ENCODE measurements around the gene GGA3. TPM values are rescaled to one million over a fixed set of nuclear protein-coding genes. Genes with fewer than 3 reads are reported as not detected.

The GGA3 gene, protein sequence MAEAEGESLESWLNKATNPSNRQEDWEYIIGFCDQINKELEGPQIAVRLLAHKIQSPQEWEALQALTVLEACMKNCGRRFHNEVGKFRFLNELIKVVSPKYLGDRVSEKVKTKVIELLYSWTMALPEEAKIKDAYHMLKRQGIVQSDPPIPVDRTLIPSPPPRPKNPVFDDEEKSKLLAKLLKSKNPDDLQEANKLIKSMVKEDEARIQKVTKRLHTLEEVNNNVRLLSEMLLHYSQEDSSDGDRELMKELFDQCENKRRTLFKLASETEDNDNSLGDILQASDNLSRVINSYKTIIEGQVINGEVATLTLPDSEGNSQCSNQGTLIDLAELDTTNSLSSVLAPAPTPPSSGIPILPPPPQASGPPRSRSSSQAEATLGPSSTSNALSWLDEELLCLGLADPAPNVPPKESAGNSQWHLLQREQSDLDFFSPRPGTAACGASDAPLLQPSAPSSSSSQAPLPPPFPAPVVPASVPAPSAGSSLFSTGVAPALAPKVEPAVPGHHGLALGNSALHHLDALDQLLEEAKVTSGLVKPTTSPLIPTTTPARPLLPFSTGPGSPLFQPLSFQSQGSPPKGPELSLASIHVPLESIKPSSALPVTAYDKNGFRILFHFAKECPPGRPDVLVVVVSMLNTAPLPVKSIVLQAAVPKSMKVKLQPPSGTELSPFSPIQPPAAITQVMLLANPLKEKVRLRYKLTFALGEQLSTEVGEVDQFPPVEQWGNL
- total RNA-seq = 10 to 100 TPM; 18.5 to 23.7 TPM

DNA sequence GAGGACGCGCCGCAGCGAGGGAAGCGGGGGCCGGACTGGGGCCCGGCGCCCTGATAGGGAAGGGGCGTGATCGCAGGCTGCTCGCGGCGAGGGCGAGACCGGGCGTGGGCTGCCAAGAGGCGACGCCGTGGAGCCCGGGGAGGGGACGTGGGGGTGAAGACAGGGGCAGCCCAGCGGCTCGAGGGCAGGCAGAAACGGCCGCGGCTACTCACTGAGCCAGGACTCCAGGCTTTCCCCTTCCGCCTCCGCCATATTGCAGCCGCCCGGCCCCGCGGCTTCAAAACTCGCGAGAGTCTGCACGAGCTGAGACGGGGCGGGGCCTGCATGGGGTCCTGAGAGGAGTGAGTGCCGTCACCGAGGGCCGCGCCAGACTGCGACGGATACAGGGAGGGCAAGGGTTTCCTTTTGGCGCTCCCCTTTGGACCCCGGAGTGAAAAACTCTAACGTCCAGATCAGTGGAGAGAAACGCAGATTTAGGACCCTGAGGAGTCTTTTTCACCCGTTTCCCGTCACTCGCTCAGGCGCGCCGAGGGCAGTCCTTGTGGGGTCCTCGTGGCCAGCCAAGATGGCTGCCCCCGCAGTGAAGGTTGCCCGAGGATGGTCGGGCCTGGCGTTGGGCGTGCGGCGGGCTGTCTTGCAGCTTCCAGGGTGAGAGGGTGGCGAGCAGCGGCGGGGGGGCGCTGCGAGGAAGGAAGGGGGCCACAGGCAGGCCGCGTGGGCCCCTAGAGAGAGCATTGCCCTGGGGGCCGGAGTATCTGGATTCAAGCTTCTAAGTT lies at the start of gene GGA3, which contains the start of gene MRPS7:
Gene GGA3 (minus strand): TSS at position 271 of the 776 bp plus-strand sequence. CDS start 19 bp downstream, at position 252.
Gene MRPS7 (plus strand): TSS at position 544 of the 776 bp plus-strand sequence. CDS start 22 bp downstream, at position 566.
- peak within 1 kb of the TSS; percentile 84 to 94 for H3K27ac ChIP-seq
- H3K4me3 ChIP-seq = peak within 1 kb of the TSS; percentile 91 to 93
- H3K9me3 ChIP-seq = no peaks in the 10 kb centered on the region
- H3K4me1 ChIP-seq = peaks cover 0 to 29% of the 10 kb centered on the region in 2 donors
- H3K36me3 ChIP-seq = peaks cover 35% of the 10 kb centered on the region
- TF ChIP-seq, protein P1, sequence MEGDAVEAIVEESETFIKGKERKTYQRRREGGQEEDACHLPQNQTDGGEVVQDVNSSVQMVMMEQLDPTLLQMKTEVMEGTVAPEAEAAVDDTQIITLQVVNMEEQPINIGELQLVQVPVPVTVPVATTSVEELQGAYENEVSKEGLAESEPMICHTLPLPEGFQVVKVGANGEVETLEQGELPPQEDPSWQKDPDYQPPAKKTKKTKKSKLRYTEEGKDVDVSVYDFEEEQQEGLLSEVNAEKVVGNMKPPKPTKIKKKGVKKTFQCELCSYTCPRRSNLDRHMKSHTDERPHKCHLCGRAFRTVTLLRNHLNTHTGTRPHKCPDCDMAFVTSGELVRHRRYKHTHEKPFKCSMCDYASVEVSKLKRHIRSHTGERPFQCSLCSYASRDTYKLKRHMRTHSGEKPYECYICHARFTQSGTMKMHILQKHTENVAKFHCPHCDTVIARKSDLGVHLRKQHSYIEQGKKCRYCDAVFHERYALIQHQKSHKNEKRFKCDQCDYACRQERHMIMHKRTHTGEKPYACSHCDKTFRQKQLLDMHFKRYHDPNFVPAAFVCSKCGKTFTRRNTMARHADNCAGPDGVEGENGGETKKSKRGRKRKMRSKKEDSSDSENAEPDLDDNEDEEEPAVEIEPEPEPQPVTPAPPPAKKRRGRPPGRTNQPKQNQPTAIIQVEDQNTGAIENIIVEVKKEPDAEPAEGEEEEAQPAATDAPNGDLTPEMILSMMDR (IDR thresholded peaks at IDR 0.05) = peak in 1 of 2 donors; percentile 3
- DNase-seq (ENCODE audit: low spot score) = peak; percentile 94
- H3K27me3 ChIP-seq = no peaks in the 10 kb centered on the region

- DNase-seq (ENCODE audit: low spot score) = no peak
- Histone ChIP-seq H3K9me3 (no peaks in the 10 kb centered on the region), H3K27ac (peak overlapping the region in 1 of 2 donors; percentile 10), H3K4me1 (no peaks in the 10 kb centered on the region), H3K4me3 (no peak overlapping the region), H3K27me3 (no peaks in the 10 kb centered on the region), H3K36me3 (no peaks in the 10 kb centered on the region)
- TF ChIP-seq, protein P1 (IDR thresholded peaks at IDR 0.05) = no peak
Observed at GRCh38 chr17:75308732-75309629, 47.6 kb upstream of the GGA3 start.

- Histone ChIP-seq H3K9me3 (no peaks in the 10 kb centered on the region), H3K36me3 (no peaks in the 10 kb centered on the region), H3K4me3 (no peak overlapping the region), H3K4me1 (no peaks in the 10 kb centered on the region), H3K27me3 (no peaks in the 10 kb centered on the region), H3K27ac (no peak overlapping the region)
- TF ChIP-seq, protein P1 (IDR thresholded peaks at IDR 0.05) = no peak
- DNase-seq (ENCODE audit: low spot score) = no peak
Observed at GRCh38 chr17:75307957-75308731, 46.7 kb upstream of the GGA3 start.

DNA sequence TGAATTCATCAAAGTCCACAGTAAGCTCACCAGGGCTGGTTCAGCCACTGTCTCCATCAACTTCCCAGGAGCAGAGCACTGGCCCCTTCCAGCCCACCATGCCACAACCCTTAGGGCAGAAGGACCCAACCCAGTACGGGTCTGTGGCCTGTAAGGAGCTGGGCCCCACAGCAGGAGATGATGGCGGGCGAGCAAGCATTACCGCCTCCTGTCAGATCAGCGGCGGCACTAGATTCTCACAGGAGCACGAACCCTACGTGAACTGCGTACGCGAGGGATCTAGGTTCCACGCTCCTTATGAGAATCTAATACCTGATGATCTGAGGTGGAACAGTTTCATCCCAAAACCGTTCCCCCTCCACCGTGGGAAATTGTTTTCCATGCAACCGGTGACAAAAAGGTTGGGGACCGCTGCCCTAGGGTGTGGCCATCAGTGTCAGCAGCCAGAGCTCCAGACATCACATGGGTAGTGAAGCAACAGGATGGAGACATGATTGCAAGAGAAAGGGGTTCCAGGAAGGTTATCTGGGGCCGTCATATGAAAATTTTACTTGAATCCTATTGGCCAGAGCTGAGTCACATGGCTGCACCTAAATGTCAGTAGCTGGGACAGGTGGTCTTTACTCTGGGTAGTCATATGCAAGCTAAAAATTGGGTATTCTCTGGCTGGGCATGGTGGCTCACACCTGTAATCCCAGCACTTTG lies 40.2 kb upstream of the GGA3 start:
- no peaks in the 10 kb centered on the region for H3K4me1 ChIP-seq
- TF ChIP-seq, protein P1 (IDR thresholded peaks at IDR 0.05) = no peak
- H3K27me3 ChIP-seq = no peaks in the 10 kb centered on the region
- no peaks in the 10 kb centered on the region for H3K9me3 ChIP-seq
- H3K4me3 ChIP-seq = no peak overlapping the region
- no peaks in the 10 kb centered on the region for H3K36me3 ChIP-seq
- no peak overlapping the region for H3K27ac ChIP-seq
- no peak for DNase-seq (ENCODE audit: low spot score)
